ENCODE measurements around the gene PTPRE.
A peak's percentile ranks its signal among the peaks of the same experiment; 100 is the strongest.

PTPRE gene

GRCh38 chr10:128029290-128029651, 122.4 kb downstream of the PTPRE start:
- no peak for DNase-seq

GRCh38 chr10:128029731-128030369, 122.9 kb downstream of the PTPRE start:
- DNase-seq: no peak

- no peak for DNase-seq
These were observed 123.7 kb downstream of the PTPRE start for GRCh38 chr10:128030498-128031072.

GRCh38 chr10:128031216-128031615, 124.3 kb downstream of the PTPRE start:
- DNase-seq: no peak

- DNase-seq: no peak
These were observed 125.6 kb downstream of the PTPRE start for GRCh38 chr10:128032466-128032865.

GRCh38 chr10:128035557-128035973, 128.7 kb downstream of the PTPRE start:
- DNase-seq: no peak

GRCh38 chr10:128036011-128036615, 129.2 kb downstream of the PTPRE start:
- no peak for DNase-seq

- no peak for DNase-seq
These were observed 130.0 kb downstream of the PTPRE start for GRCh38 chr10:128036746-128037543.

GRCh38 chr10:128040096-128040495, 133.2 kb downstream of the PTPRE start:
- no peak for DNase-seq

GRCh38 chr10:128040681-128041080, 133.8 kb downstream of the PTPRE start:
- no peak for DNase-seq

- no peak for DNase-seq
These were observed 135.3 kb downstream of the PTPRE start for GRCh38 chr10:128042131-128042610.

- DNase-seq: no peak
These were observed 136.5 kb downstream of the PTPRE start for GRCh38 chr10:128043259-128044045.

GRCh38 chr10:128044186-128044585, 137.3 kb downstream of the PTPRE start:
- DNase-seq: no peak

- no peak for DNase-seq
These were observed 138.3 kb downstream of the PTPRE start for GRCh38 chr10:128044961-128045832.

- DNase-seq: no peak
These were observed 138.9 kb downstream of the PTPRE start for GRCh38 chr10:128045833-128046120.

- no peak for DNase-seq
These were observed 139.5 kb downstream of the PTPRE start for GRCh38 chr10:128046156-128046952.

- DNase-seq: no peak
These were observed 140.0 kb downstream of the PTPRE start for GRCh38 chr10:128046953-128047290.

GRCh38 chr10:128047351-128047750, 140.4 kb downstream of the PTPRE start:
- DNase-seq: peak; percentile 87

GRCh38 chr10:128047991-128048818, 141.3 kb downstream of the PTPRE start:
- peak; percentile 4 for DNase-seq

GRCh38 chr10:128048819-128049210, 141.9 kb downstream of the PTPRE start:
- no peak for DNase-seq

Measured in GDM1 (cell line).